Measurements from ENCODE around the gene LCE3B. TPM values are rescaled to one million over a fixed set of nuclear protein-coding genes. Genes with fewer than 3 reads are reported as not detected.

LCE3B gene
- total and polyA plus RNA-seq, 3 experiments from 2014 or later: not detected

- Histone ChIP-seq H3K9me3 (ENCODE audit: low read length) (no peaks in the 10 kb centered on the region), H3K27me3 (ENCODE audit: insufficient read depth, low read length, poor library complexity, severe bottlenecking) (no peaks in the 10 kb centered on the region), H3K27ac (ENCODE audit: low read depth, low read length) (no peak overlapping the region), H3K36me3 (ENCODE audit: insufficient read depth, low read length) (no peaks in the 10 kb centered on the region), H3K4me3 (ENCODE audit: low read length) (no peak overlapping the region), H3K4me1 (ENCODE audit: insufficient read depth, low read length) (no peaks in the 10 kb centered on the region)
- Mint-ChIP-seq H3K36me3 (no peaks in the 10 kb centered on the region), H3K4me3 (no peak overlapping the region), H3K9me3 (peaks cover 0 to 4% (median 1%) of the 10 kb centered on the region in 5 donors), H3K27ac (no peak overlapping the region), H3K27me3 (peaks cover 7 to 20% of the 10 kb centered on the region in 2 donors), H3K4me1 (no peaks in the 10 kb centered on the region)
- no peak for DNase-seq
- POLR2A ChIA-PET: no interaction called here
- CTCF ChIA-PET: interaction anchor here (1.2 kb wide), 1 partner anchor 14 kb away, joined by 4 read pairs; no protein-coding TSS in a partner anchor
Measured at GRCh38 chr1:152640351-152640750, 26.7 kb downstream of the LCE3B start.

GRCh38 chr1:152643945-152644344 lies 30.3 kb downstream of the LCE3B start:
- H3K36me3 ChIP-seq (ENCODE audit: insufficient read depth, low read length): no peaks in the 10 kb centered on the region
- H3K9me3 ChIP-seq (ENCODE audit: low read length): no peaks in the 10 kb centered on the region
- H3K4me1 Mint-ChIP-seq: no peaks in the 10 kb centered on the region
- H3K4me3 Mint-ChIP-seq: no peak overlapping the region
- POLR2A ChIA-PET: no interaction called here
- no peak overlapping the region for H3K27ac ChIP-seq (ENCODE audit: low read depth, low read length)
- H3K27me3 ChIP-seq (ENCODE audit: insufficient read depth, low read length, poor library complexity, severe bottlenecking): no peaks in the 10 kb centered on the region
- peaks cover 10 to 38% of the 10 kb centered on the region in 2 donors for H3K27me3 Mint-ChIP-seq
- DNase-seq: no peak
- no peak overlapping the region for H3K27ac Mint-ChIP-seq
- H3K9me3 Mint-ChIP-seq: peaks cover 0 to 4% (median 0%) of the 10 kb centered on the region in 5 donors
- no peak overlapping the region for H3K4me3 ChIP-seq (ENCODE audit: low read length)
- no peaks in the 10 kb centered on the region for H3K36me3 Mint-ChIP-seq
- H3K4me1 ChIP-seq (ENCODE audit: insufficient read depth, low read length): no peaks in the 10 kb centered on the region
- CTCF ChIA-PET: no interaction called here

- H3K4me3 Mint-ChIP-seq: no peak overlapping the region
Measured at GRCh38 chr1:152645146-152645545, 31.5 kb downstream of the LCE3B start.

GRCh38 chr1:152646656-152647055 lies 33.0 kb downstream of the LCE3B start:
- no peaks in the 10 kb centered on the region for H3K4me1 Mint-ChIP-seq

More at GRCh38 chr1:152645146-152645545, 31.5 kb downstream of the LCE3B start:
- Mint-ChIP-seq H3K9me3 (peaks cover 0 to 2% (median 0%) of the 10 kb centered on the region in 5 donors), H3K27me3 (peaks cover 10 to 50% of the 10 kb centered on the region in 2 donors), H3K36me3 (no peaks in the 10 kb centered on the region), H3K27ac (no peak overlapping the region), H3K4me1 (no peaks in the 10 kb centered on the region)
- Histone ChIP-seq H3K27ac (ENCODE audit: low read depth, low read length) (no peak overlapping the region), H3K4me3 (ENCODE audit: low read length) (no peak overlapping the region), H3K9me3 (ENCODE audit: low read length) (no peaks in the 10 kb centered on the region), H3K27me3 (ENCODE audit: insufficient read depth, low read length, poor library complexity, severe bottlenecking) (no peaks in the 10 kb centered on the region), H3K4me1 (ENCODE audit: insufficient read depth, low read length) (no peaks in the 10 kb centered on the region), H3K36me3 (ENCODE audit: insufficient read depth, low read length) (no peaks in the 10 kb centered on the region)
- ChIA-PET POLR2A (no interaction called here), CTCF (no interaction called here)
- no peak for DNase-seq

GRCh38 chr1:152654110-152654509 lies 40.5 kb downstream of the LCE3B start:
- no peak overlapping the region for H3K4me3 Mint-ChIP-seq
- CTCF ChIA-PET: interaction anchor here (0.7 to 1.7 kb wide), 3 partner anchors 14 to 29 kb away, joined by 3 to 4 read pairs (median 3); no protein-coding TSS in a partner anchor
- POLR2A ChIA-PET: no interaction called here

More at GRCh38 chr1:152646656-152647055, 33.0 kb downstream of the LCE3B start:
- H3K9me3 Mint-ChIP-seq: peaks cover 0 to 2% (median 0%) of the 10 kb centered on the region in 5 donors
- Histone ChIP-seq H3K9me3 (ENCODE audit: low read length) (no peaks in the 10 kb centered on the region), H3K27me3 (ENCODE audit: insufficient read depth, low read length, poor library complexity, severe bottlenecking) (no peaks in the 10 kb centered on the region), H3K36me3 (ENCODE audit: insufficient read depth, low read length) (no peaks in the 10 kb centered on the region), H3K4me3 (ENCODE audit: low read length) (no peak overlapping the region), H3K27ac (ENCODE audit: low read depth, low read length) (no peak overlapping the region), H3K4me1 (ENCODE audit: insufficient read depth, low read length) (no peaks in the 10 kb centered on the region)
- H3K27ac Mint-ChIP-seq: no peak overlapping the region
- H3K27me3 Mint-ChIP-seq: peaks cover 14 to 61% of the 10 kb centered on the region in 2 donors
- no peak overlapping the region for H3K4me3 Mint-ChIP-seq
- ChIA-PET POLR2A (no interaction called here), CTCF (no interaction called here)
- no peaks in the 10 kb centered on the region for H3K36me3 Mint-ChIP-seq
- no peak for DNase-seq

GRCh38 chr1:152656459-152656858 lies 42.8 kb downstream of the LCE3B start:
- H3K36me3 Mint-ChIP-seq: no peaks in the 10 kb centered on the region
- H3K27me3 Mint-ChIP-seq: peaks cover 6 to 9% of the 10 kb centered on the region in 2 donors
- H3K4me3 ChIP-seq (ENCODE audit: low read length): no peak overlapping the region
- no peak for DNase-seq
- no peaks in the 10 kb centered on the region for H3K9me3 ChIP-seq (ENCODE audit: low read length)
- no peak overlapping the region for H3K27ac Mint-ChIP-seq
- H3K4me1 ChIP-seq (ENCODE audit: insufficient read depth, low read length): no peaks in the 10 kb centered on the region
- H3K4me1 Mint-ChIP-seq: peaks cover 2 to 5% (median 4%) of the 10 kb centered on the region in 3 donors
- ChIA-PET POLR2A (no interaction called here), CTCF (no interaction called here)
- H3K27ac ChIP-seq (ENCODE audit: low read depth, low read length): no peak overlapping the region
- no peaks in the 10 kb centered on the region for H3K27me3 ChIP-seq (ENCODE audit: insufficient read depth, low read length, poor library complexity, severe bottlenecking)
- no peaks in the 10 kb centered on the region for H3K9me3 Mint-ChIP-seq
- no peak overlapping the region for H3K4me3 Mint-ChIP-seq
- no peaks in the 10 kb centered on the region for H3K36me3 ChIP-seq (ENCODE audit: insufficient read depth, low read length)

More at GRCh38 chr1:152654110-152654509, 40.5 kb downstream of the LCE3B start:
- H3K9me3 ChIP-seq (ENCODE audit: low read length): no peaks in the 10 kb centered on the region
- H3K4me1 ChIP-seq (ENCODE audit: insufficient read depth, low read length): no peaks in the 10 kb centered on the region
- H3K4me3 ChIP-seq (ENCODE audit: low read length): no peak overlapping the region
- Mint-ChIP-seq H3K27ac (peak overlapping the region in 1 of 8 donors; percentile 12), H3K36me3 (no peaks in the 10 kb centered on the region), H3K9me3 (no peaks in the 10 kb centered on the region), H3K27me3 (peaks cover 6 to 27% of the 10 kb centered on the region in 2 donors), H3K4me1 (peaks cover 2 to 5% (median 4%) of the 10 kb centered on the region in 3 donors)
- H3K27me3 ChIP-seq (ENCODE audit: insufficient read depth, low read length, poor library complexity, severe bottlenecking): no peaks in the 10 kb centered on the region
- no peaks in the 10 kb centered on the region for H3K36me3 ChIP-seq (ENCODE audit: insufficient read depth, low read length)
- peak in 3 of 5 donors; percentile 15 to 57 (median 19) for DNase-seq
- H3K27ac ChIP-seq (ENCODE audit: low read depth, low read length): no peak overlapping the region

- ChIA-PET POLR2A (no interaction called here), CTCF (interaction anchor here (1.1 kb wide), 1 partner anchor 9 kb away, joined by 3 read pairs; no protein-coding TSS in a partner anchor)
- H3K4me1 Mint-ChIP-seq: peaks cover 2 to 5% (median 4%) of the 10 kb centered on the region in 3 donors
- Histone ChIP-seq H3K27me3 (ENCODE audit: insufficient read depth, low read length, poor library complexity, severe bottlenecking) (no peaks in the 10 kb centered on the region), H3K4me3 (ENCODE audit: low read length) (no peak overlapping the region), H3K27ac (ENCODE audit: low read depth, low read length) (no peak overlapping the region), H3K4me1 (ENCODE audit: insufficient read depth, low read length) (no peaks in the 10 kb centered on the region), H3K36me3 (ENCODE audit: insufficient read depth, low read length) (no peaks in the 10 kb centered on the region), H3K9me3 (ENCODE audit: low read length) (no peaks in the 10 kb centered on the region)
- no peaks in the 10 kb centered on the region for H3K9me3 Mint-ChIP-seq
- H3K27ac Mint-ChIP-seq: no peak overlapping the region
- no peak for DNase-seq
- H3K36me3 Mint-ChIP-seq: no peaks in the 10 kb centered on the region
- no peak overlapping the region for H3K4me3 Mint-ChIP-seq
- H3K27me3 Mint-ChIP-seq: peaks cover 6 to 15% of the 10 kb centered on the region in 2 donors
Measured at GRCh38 chr1:152657677-152658076, 44.1 kb downstream of the LCE3B start.

- no peak overlapping the region for H3K27ac Mint-ChIP-seq
- POLR2A ChIA-PET: no interaction called here
Measured at GRCh38 chr1:152658649-152659048, 45.0 kb downstream of the LCE3B start.

More at GRCh38 chr1:152658649-152659048, 45.0 kb downstream of the LCE3B start:
- Histone ChIP-seq H3K4me3 (ENCODE audit: low read length) (no peak overlapping the region), H3K36me3 (ENCODE audit: insufficient read depth, low read length) (no peaks in the 10 kb centered on the region), H3K27ac (ENCODE audit: low read depth, low read length) (no peak overlapping the region), H3K9me3 (ENCODE audit: low read length) (no peaks in the 10 kb centered on the region), H3K4me1 (ENCODE audit: insufficient read depth, low read length) (no peaks in the 10 kb centered on the region), H3K27me3 (ENCODE audit: insufficient read depth, low read length, poor library complexity, severe bottlenecking) (no peaks in the 10 kb centered on the region)
- CTCF ChIA-PET: no interaction called here
- Mint-ChIP-seq H3K4me1 (peaks cover 2 to 5% (median 4%) of the 10 kb centered on the region in 3 donors), H3K36me3 (no peaks in the 10 kb centered on the region), H3K27me3 (peaks cover 6 to 16% of the 10 kb centered on the region in 2 donors), H3K9me3 (peaks cover 0 to 4% (median 0%) of the 10 kb centered on the region in 5 donors), H3K4me3 (no peak overlapping the region)
- no peak for DNase-seq

All from CD8-positive, alpha-beta memory T cell (primary cell).